Measurements from ENCODE around the gene DMBX1. TPM values are rescaled to one million over a fixed set of nuclear protein-coding genes. Genes with fewer than 3 reads are reported as not detected.

The DMBX1 gene
- total and polyA plus RNA-seq, 9 of the 15 experiments (the other 6 are each of a cell fraction or from before 2014, with no cell fraction given), result 0.25 to 4.3 (median 1.0) TPM

GRCh38 chr1:46480959-46481646 is 8.5 kb upstream of the DMBX1 start:
- 17% methylated on average over 7 of the region's 7 CpGs for WGBS (ENCODE audit: insufficient coverage, low coverage, missing lambda C conversion rate)
- Histone ChIP-seq H3K27me3 (ENCODE audit: control insufficient read depth in 2 of 2, insufficient read depth in 2 of 2, low read length in 2 of 2) (no peaks in the 10 kb centered on the region), H3K4me1 (replicated peaks in 1 of 2; ENCODE audit: control insufficient read depth in 2 of 2, insufficient read depth in 2 of 2, low read length in 2 of 2) (peaks cover 29 to 48% of the 10 kb centered on the region in 2 experiments), H3K9ac (ENCODE audit: insufficient read depth in 1 of 2, low read depth in 2 of 2, low read length in 2 of 2) (peak overlapping the region in 1 of 2 experiments; percentile 27; a peak in 1 of 4 replicates), H3K27ac (ENCODE audit: extremely low read depth, low read depth, low read length) (peak overlapping the region; percentile 26; the same call in 2 of the 3 replicates), H3K79me2 (ENCODE audit: control insufficient read depth, insufficient read depth, low read length) (no peaks in the 10 kb centered on the region), H3K9me1 (ENCODE audit: control insufficient read depth, insufficient read depth, low read length) (no peaks in the 10 kb centered on the region), H3K9me3 (replicated peaks; ENCODE audit: control insufficient read depth, insufficient read depth, low read depth, low read length) (no peaks in the 10 kb centered on the region), H3K4me2 (ENCODE audit: insufficient read depth, low read length) (peak overlapping the region; percentile 40; the same call in 1 of the 2 replicates), H3K4me3 (no peak overlapping the region), H2AFZ (ENCODE audit: low read depth, low read length) (peak overlapping the region; percentile 85), H4K20me1 (replicated peaks; ENCODE audit: control insufficient read depth, insufficient read depth, low read length) (no peaks in the 10 kb centered on the region), H3K36me3 (ENCODE audit: control insufficient read depth, insufficient read depth, low read length) (no peaks in the 10 kb centered on the region)
- peak; percentile 42 for FAIRE-seq
- CTCF ChIA-PET (ENCODE audit: low intra/inter-chr PET ratio), result interaction anchor here (6.3 kb wide), 1 partner anchor 46 kb away, joined by 137 read pairs; no protein-coding TSS in a partner anchor
- peak; percentile 71 for ATAC-seq
- in situ Hi-C loops (cut with MboI), result no loop called here
- BruUV-seq (replicated peaks), result no TSS peak
- POLR2A ChIA-PET, result interaction anchor here (0.5 to 1.8 kb wide), 14 partner anchors 8 to 840 kb away, joined by 3 to 7 read pairs (median 3); no protein-coding TSS in a partner anchor
- intact Hi-C loops (cut with micrococcal nuclease), result no loop called here
- DNase-seq (ENCODE audit: extremely low read depth in 1 of 4, low spot score in 3 of 4), result peak; percentile 54 to 83 (median 65)
- TF ChIP-seq, protein P1, sequence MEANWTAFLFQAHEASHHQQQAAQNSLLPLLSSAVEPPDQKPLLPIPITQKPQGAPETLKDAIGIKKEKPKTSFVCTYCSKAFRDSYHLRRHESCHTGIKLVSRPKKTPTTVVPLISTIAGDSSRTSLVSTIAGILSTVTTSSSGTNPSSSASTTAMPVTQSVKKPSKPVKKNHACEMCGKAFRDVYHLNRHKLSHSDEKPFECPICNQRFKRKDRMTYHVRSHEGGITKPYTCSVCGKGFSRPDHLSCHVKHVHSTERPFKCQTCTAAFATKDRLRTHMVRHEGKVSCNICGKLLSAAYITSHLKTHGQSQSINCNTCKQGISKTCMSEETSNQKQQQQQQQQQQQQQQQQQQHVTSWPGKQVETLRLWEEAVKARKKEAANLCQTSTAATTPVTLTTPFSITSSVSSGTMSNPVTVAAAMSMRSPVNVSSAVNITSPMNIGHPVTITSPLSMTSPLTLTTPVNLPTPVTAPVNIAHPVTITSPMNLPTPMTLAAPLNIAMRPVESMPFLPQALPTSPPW (CRISPR knock-in tag; IDR thresholded peaks at IDR 0.05), result peak; percentile 26; the same call in 1 of the 2 replicates
- no peak for TF ChIP-seq ZNF324 (CRISPR knock-in tag; IDR thresholded peaks at IDR 0.05)
- TF ChIP-seq LEF1 (IDR thresholded peaks at IDR 0.05), result peak; percentile 35; the same call in 1 of the 2 replicates
- no peak for TF ChIP-seq ZNF311 (CRISPR knock-in tag; IDR thresholded peaks at IDR 0.05)
- TF ChIP-seq NFXL1 (CRISPR knock-in tag; IDR thresholded peaks at IDR 0.05), result no peak
- no peak for TF ChIP-seq GTF3C2 (IDR thresholded peaks at IDR 0.05; ENCODE audit: borderline replicate concordance, extremely low read depth, insufficient read length)
- peak; percentile 30 for TF ChIP-seq SMAD4 (CRISPR knock-in tag; conservative IDR thresholded peaks at IDR 0.05)
- peak; percentile 57; the same call in 1 of the 2 replicates for TF ChIP-seq ZNF592 (IDR thresholded peaks at IDR 0.05)
- 0 out of 2 replicates have a peak, but pooled peaks have one; percentile 19 for TF ChIP-seq RB1 (IDR thresholded peaks at IDR 0.05; ENCODE audit: low read depth)
